ENCODE data around the gene UBC. TPM values are rescaled to one million over a fixed set of nuclear protein-coding genes. Genes with fewer than 3 reads are reported as not detected.
A peak's percentile ranks its signal among the peaks of the same experiment; 100 is the strongest.

Gene UBC
- total and polyA plus RNA-seq, 9 of the 15 experiments (the other 6 are each of a cell fraction or from before 2014, with no cell fraction given): 533 to 1,153 (median 813) TPM

GRCh38 chr12:124884587-124885438, 29.6 kb downstream of the UBC start (continued):
- no peak; the same call in 1 of the 2 replicates for TF ChIP-seq MITF (IDR thresholded peaks at IDR 0.05)
- peak in 1 of 2 experiments; percentile 23; a peak in 1 of 4 replicates for TF ChIP-seq TEAD1 (CRISPR knock-in tag; IDR thresholded peaks at IDR 0.05)
- no peak for TF ChIP-seq NCOA4 (IDR thresholded peaks at IDR 0.05; ENCODE audit: partially characterized antibody)
- peak; percentile 93 for TF ChIP-seq NCOR1 (IDR thresholded peaks at IDR 0.05)
- TF ChIP-seq U2AF1 (optimal IDR thresholded peaks at IDR 0.05; ENCODE audit: low read depth, low read length): no peak
- TF ChIP-seq SLC30A9 (CRISPR knock-in tag; IDR thresholded peaks at IDR 0.05): no peak
- TF ChIP-seq ZNF316 (IDR thresholded peaks at IDR 0.05): peak; percentile 97
- TF ChIP-seq SAFB (IDR thresholded peaks at IDR 0.05; ENCODE audit: borderline replicate concordance, low read depth, low read length): no peak
- no peak for TF ChIP-seq SMAD1 (IDR thresholded peaks at IDR 0.05; ENCODE audit: low read depth, low read length, partially characterized antibody)
- TF ChIP-seq, protein P1, sequence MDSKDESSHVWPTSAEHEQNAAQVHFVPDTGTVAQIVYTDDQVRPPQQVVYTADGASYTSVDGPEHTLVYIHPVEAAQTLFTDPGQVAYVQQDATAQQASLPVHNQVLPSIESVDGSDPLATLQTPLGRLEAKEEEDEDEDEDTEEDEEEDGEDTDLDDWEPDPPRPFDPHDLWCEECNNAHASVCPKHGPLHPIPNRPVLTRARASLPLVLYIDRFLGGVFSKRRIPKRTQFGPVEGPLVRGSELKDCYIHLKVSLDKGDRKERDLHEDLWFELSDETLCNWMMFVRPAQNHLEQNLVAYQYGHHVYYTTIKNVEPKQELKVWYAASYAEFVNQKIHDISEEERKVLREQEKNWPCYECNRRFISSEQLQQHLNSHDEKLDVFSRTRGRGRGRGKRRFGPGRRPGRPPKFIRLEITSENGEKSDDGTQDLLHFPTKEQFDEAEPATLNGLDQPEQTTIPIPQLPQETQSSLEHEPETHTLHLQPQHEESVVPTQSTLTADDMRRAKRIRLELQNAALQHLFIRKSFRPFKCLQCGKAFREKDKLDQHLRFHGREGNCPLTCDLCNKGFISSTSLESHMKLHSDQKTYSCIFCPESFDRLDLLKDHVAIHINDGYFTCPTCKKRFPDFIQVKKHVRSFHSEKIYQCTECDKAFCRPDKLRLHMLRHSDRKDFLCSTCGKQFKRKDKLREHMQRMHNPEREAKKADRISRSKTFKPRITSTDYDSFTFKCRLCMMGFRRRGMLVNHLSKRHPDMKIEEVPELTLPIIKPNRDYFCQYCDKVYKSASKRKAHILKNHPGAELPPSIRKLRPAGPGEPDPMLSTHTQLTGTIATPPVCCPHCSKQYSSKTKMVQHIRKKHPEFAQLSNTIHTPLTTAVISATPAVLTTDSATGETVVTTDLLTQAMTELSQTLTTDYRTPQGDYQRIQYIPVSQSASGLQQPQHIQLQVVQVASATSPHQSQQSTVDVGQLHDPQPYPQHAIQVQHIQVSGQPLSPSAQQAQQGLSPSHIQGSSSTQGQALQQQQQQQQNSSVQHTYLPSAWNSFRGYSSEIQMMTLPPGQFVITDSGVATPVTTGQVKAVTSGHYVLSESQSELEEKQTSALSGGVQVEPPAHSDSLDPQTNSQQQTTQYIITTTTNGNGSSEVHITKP (IDR thresholded peaks at IDR 0.05; ENCODE audit: partially characterized antibody): peak; percentile 41
- TF ChIP-seq GABPB1 (CRISPR knock-in tag; IDR thresholded peaks at IDR 0.05): no peak
- TF ChIP-seq ETV1 (tag; conservative IDR thresholded peaks at IDR 0.05; ENCODE audit: low read depth): peak; percentile 74
- TF ChIP-seq HDGF (IDR thresholded peaks at IDR 0.05): no peak
- TF ChIP-seq NFIX (CRISPR knock-in tag; IDR thresholded peaks at IDR 0.05; ENCODE audit: low read depth): no peak
- TF ChIP-seq FOSL1 (tag; conservative IDR thresholded peaks at IDR 0.05): peak; percentile 65
- peak; percentile 95 for TF ChIP-seq CTBP1 (IDR thresholded peaks at IDR 0.05; ENCODE audit: borderline replicate concordance)
- no peak for TF ChIP-seq E2F5 (CRISPR knock-in tag; IDR thresholded peaks at IDR 0.05)
- no peak for TF ChIP-seq GATAD2B (IDR thresholded peaks at IDR 0.05; ENCODE audit: borderline replicate concordance)

Data from K562 (cell line).